SKM-1 (cell line): ENCODE measurements around the gene PAX7.
"Not testable (repeated sequence)": the region's sequence is repeated elsewhere in the genome, so short reads cannot be mapped to it uniquely, and the experiment has no call there.

Source experiments
- DNase-seq: peaks from one replicate; lab custom pipeline; 2025; ENCODE audit not compliant: unreplicated experiment; lab: John Stamatoyannopoulos, UW

The PAX7 gene

GRCh38 chr1:18725231-18725895 is 94.7 kb downstream of the PAX7 start:
- DNase-seq = no peak

DNA sequence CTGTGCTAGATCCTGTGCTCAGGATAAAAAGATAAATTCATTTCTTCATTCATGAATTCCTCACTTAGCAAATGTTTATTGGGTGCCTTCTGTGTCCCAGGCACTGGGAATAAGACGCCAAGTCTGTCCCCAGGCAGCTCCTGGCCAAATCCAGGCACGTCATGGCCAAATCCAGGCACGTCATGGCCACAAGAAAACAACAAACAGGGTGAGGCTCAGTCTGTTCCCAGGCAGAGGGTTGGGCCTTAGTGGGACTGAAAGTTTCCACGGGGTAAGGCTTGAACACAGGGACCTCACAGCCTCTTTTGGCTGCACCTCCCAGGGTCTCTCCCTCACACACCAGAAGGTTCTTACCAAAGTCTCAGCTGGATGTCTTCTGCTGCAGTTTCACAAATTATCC is 95.7 kb downstream of the PAX7 start:
- DNase-seq = no peak

GRCh38 chr1:18727956-18728355 is 97.3 kb downstream of the PAX7 start:
- DNase-seq = no peak

GRCh38 chr1:18730321-18730720 is 99.7 kb downstream of the PAX7 start:
- DNase-seq = no peak

DNA sequence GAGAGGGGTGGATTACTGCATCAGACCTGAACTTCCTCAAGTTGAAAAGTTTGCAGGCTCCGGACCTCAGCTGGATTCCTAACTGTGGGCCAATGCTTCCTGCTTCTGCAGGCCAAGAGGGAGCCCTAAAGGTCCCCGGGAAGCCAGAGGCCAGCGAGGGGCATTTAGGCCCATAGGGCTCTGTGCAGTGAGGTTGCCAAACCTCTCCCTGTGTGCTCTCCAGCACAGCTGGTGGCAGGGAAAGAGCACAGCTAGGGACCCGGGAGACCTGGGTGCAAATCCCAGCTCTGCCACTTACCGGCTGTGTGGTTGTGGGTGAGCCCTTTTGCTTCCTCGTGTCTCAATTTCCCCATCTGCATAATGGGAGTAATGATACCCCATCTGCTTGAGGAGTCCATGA is 100.5 kb downstream of the PAX7 start:
- no peak for DNase-seq

DNA sequence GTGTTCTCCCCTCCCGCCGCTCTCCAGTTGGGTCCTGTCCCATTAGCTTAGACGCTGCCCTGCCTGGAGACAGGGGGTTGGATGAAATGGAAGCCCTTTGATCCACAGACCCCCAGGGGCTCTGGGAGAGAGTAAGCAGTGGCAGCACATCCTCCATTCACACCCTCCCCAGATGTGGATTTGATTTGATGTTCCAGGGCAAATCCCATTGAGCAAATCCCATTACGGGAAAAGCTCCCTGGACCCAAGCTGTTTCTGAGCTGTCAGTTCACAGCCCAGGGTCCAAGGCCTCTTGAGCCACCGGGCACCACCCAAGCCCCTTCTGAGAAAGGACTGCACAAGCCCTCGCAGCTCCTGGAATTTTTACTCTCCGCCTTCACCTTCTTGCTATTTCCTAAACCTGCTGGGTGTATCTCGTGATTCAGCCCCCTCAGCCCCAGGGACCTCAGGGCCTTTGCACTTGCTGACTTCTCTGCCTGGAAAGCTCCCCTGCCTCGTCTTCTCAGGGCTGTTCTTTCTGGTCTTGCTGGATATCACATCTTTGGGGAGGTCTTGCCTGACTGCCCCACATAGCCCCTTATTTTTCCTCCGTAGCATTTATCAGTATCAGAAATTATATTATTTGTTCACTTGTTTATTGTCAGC is 101.1 kb downstream of the PAX7 start:
- no peak for DNase-seq

DNA sequence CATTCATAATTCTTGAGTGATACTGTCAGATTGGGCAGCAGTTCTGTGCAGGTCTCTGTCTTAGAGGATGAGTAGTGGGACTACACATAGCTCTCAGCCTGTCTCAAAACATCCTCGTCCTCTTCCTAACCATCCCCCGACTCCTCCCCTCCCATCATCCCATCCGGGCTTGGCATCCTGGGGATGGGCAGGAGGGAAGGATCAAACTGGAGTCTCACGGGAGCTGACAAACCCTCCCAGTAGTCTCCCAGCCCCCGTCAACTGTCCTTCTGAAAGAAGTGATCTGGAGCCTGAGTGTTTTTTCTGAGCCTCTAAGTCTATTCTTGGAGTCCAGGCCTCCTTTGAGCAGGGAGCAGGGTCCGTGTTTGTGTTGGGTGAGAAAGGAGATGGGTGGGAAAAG is 102.0 kb downstream of the PAX7 start:
- DNase-seq = no peak

DNA sequence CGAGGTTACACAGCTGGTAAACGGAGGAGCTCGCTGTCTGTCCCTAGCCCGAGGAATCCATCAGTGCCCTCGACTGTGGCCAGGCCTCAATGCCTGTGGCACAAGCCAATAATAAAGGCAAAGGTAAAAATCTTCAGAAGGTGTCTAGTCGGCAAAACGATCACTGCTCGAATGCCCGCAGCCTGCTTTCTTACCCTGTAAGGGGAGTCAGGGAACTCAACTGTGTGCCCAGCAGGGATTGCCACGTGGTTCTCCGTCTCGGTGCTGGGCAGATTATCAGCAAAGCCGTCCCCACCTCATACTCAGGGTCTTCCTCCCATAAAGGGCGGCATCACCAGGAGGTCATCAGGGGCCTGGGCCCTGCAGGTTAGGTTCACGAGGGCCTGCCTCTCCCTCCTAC is 103.4 kb downstream of the PAX7 start:
- no peak for DNase-seq

DNA sequence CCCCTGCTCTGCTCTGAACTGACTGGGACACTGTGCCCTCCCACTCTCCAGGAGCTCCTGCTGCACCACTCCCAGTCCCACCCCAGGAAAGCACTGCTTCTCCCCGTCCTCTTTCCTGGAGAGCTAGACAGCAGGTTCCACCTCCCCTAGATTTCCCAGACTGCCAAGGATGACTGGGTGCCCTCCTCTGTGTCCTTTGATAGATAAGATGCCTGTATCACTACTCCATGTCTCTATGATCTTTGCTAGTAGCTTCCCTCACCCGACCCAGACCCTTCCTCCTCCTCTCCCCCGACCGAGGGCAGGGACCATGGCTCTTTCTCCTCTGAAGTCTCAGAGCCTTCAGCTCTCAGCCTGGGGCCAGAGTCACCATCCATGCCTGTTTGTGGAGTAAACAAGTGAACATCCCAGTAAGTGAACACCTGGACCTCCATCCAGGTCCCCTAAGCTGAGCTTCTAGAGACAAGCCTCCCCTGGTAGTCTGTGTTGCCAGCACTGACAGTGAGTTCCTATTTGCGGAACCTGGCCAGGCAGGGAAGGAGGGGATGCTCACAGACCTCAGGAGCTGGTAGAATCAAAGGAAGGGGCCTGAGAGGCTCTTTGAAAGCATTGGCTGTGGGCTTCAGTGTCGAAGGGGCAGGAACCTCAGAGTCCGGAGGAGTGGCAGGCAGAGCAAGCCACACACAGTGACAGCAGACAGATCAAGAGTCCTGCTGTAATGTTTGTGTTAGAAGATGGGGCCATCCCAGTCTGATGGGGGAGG is 104.0 kb downstream of the PAX7 start:
- no peak for DNase-seq

DNA sequence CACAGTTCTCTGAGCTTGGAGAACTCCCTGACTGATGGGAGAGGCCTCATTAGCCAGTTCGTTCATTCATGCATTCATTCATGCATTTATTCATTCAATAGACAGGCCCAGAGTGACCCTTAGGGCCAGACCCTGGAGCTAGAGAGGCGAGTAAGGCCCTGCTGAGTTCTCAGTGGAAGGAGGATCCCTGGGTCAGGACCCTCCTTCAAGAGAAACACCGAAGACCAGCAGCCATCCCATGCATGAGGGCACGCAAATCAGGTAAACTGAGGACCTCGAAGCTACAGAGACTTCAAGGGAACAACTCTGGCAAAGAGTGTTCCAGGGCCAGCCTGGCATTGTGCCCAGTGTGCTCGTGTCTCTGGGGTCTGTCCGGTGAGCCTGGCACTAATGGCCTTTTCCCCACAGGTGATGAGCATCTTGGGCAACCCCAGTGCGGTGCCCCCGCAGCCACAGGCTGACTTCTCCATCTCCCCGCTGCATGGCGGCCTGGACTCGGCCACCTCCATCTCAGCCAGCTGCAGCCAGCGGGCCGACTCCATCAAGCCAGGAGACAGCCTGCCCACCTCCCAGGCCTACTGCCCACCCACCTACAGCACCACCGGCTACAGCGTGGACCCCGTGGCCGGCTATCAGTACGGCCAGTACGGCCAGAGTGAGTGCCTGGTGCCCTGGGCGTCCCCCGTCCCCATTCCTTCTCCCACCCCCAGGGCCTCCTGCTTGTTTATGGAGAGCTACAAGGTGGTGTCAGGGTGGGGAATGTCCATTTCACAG is 104.8 kb downstream of the PAX7 start:
- DNase-seq = no peak

GRCh38 chr1:18736958-18737357 is 106.3 kb downstream of the PAX7 start:
- no peak for DNase-seq

- DNase-seq = no peak
These were observed 107.5 kb downstream of the PAX7 start for GRCh38 chr1:18738126-18738525.

GRCh38 chr1:18738617-18739016 is 108.0 kb downstream of the PAX7 start:
- DNase-seq = no peak

GRCh38 chr1:18739408-18739807 is 108.8 kb downstream of the PAX7 start:
- no peak for DNase-seq

DNA sequence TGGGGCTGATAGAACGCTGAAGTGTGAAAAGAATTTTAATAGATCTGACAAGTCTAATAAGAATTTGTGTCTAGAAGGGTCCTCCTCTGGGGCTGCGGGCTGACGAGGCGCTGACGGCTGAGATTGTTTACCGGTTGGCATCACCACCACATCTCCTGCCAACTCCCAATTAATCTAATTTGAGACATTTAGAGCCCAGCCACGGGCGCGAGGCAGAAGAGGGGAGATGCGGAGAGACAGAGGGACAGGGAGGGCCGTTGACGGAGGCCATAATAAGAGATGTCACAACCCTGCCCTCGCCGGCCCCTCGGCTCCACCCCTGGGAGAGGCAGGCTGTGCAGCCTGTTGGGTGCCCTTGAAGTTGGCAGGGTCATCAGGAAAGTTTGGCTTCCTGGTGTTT is 109.3 kb downstream of the PAX7 start:
- DNase-seq = no peak

GRCh38 chr1:18740617-18741016 is 110.0 kb downstream of the PAX7 start:
- DNase-seq = no peak

DNA sequence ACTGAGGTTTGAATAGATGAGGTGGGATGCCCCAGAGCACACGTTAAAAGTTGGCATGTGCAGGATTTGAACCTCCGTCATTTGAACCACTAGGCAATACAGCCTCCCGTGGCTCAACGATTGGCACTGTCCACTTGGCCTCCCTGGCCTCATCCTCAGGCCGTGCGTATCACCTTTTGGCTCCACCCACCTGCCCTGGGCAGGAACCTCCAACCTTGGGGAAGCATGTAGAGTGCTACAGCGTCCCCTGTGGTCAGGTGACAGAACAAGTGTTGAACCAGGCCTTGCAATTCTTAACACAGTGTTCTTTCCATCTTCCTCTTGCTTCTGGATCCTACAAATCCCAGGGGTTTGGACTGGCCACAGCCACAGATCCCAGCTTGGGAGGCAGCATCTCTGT is 112.6 kb downstream of the PAX7 start:
- no peak for DNase-seq

DNA sequence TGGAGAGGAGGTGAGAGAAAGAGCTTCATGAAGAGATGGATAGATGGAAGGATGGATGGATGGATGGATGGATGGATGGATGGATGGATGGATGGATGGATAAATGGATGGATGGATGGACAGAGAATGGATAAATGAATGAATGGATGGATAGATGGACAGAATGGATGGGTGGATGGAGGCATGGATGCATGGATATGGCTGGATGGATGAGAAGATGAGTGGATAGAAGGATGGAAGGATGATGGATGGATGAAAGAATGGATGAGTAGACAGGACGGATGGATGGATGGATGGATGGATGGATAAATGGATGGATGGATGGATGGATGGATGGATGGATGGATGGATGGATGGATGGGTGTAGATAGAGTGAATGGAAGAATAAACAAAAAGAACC is 113.7 kb downstream of the PAX7 start:
- not testable (repeated sequence) for DNase-seq

DNA sequence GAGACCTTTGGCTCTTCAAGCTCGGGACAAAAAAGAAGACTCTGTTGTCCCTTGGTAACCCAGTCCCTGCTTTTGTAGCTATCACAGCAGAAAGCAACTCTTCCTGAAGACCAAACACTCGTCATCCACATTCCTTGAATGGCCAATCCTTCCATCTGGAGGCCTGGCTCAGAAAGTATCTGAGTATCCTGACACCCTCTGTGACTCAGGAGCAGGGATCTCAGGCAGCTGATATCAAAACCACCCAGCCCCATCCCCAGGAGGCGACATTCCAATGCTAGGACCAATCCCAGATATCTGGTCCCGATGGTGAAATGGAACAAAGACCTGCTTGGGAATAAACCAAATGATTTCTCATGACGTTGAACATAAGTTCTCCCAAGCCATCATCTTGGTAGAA is 116.3 kb downstream of the PAX7 start:
- DNase-seq = no peak

DNA sequence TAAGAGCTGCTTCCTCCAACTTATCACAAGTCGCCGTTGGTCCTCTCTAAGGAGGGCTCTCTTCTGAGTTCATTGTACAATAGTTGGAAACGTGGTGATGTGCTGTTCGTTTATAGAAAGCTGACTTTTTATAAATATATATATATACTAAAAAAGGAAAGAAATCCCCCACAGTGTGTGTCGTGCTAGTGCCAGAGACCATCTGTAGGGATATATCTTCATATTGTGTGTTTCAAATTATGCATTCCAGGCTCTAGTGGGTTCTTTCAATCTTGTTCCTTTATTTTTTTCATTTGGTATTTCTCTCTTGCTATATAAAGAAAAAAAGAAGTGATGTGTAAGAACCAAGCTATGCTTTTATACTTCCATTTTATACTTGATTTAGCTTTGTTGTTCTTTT is 117.0 kb downstream of the PAX7 start:
- DNase-seq = no peak

DNA sequence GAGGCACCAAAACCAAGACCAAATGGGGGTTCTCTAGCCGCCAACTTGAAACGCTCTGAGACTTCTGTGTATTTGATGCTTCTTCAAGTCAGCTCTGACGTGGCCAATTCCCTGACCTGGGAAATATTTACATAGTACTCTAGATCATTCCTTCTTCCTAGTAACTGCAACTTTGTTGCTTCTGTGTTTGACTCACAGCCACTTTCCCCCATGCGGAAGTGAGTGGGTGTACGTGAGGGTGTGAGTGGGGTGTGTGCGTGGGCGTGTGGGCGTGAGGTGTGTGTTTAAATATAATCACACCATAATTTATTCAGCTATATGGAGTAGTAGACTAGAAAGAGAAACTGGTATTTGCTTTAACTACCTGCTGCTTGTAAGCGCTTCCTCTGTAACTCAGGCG is 117.8 kb downstream of the PAX7 start:
- no peak for DNase-seq

DNA sequence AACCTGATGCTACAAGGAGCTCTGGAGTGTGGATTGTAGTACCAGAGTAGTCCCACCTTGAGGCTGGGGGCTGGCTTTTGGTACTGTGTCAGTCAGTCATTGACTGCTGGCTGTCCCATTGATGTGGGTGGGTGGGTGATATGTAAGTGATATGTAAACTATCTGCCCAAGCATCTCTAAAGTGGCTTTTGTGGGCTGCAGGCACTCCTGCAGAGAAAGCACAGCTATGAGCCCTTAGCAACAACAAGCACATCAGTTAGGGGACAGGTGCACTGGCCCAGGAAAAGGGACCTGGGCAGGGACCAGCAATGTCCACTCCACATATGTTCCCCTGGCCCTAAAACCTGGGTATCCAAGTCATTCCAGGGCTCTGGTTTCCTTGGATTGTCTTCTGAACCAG is 118.9 kb downstream of the PAX7 start:
- DNase-seq = no peak
